HL-60/S4 treated with phorbol 12-myristate 13-acetate at 8.2 ng/mL for 4 days and 3 days (cell line): ENCODE measurements around the gene LMF2.

ENCODE experiments used
- in situ Hi-C: fragments of 300-500 bp; cut with MboI; formaldehyde crosslinking; loops from 2 replicates; pipeline ENCODE4 v1.15.0; 2022; ENCODE audit warnings: low sequenced_read_pairs

Gene LMF2

DNA sequence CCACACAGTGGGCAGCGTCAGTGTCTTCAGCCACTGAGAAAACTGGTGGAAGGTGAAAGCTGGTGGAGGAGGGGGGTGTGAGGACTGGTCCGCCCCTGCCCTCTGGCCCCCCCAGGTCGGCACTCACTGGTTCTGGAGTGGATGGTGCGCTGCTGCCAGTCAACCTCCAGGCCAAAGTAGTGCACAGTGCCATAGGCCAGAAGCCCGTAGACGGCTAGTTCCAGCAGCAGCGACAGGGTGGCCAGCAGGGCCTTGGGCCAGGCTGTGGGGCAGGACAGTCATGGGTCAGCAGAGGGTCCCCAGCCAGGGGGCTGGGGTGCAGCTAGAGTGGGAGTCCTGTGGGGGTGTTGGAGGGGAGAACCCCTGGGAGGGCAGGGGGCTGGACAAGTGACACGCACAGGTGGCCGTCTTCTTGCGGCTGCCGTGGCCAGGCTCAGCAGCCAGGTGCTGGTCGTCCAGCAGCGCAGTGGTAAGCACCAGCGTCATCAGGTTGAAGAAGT, 2.2 kb downstream of the LMF2 start:
- in situ Hi-C loops, result no loop called here

- in situ Hi-C loops, result no loop called here
Measured at GRCh38 chr22:50504369-50505211, 2.9 kb downstream of the LMF2 start.

- in situ Hi-C loops, result no loop called here
Measured at GRCh38 chr22:50503475-50504145, 3.9 kb downstream of the LMF2 start.

DNA sequence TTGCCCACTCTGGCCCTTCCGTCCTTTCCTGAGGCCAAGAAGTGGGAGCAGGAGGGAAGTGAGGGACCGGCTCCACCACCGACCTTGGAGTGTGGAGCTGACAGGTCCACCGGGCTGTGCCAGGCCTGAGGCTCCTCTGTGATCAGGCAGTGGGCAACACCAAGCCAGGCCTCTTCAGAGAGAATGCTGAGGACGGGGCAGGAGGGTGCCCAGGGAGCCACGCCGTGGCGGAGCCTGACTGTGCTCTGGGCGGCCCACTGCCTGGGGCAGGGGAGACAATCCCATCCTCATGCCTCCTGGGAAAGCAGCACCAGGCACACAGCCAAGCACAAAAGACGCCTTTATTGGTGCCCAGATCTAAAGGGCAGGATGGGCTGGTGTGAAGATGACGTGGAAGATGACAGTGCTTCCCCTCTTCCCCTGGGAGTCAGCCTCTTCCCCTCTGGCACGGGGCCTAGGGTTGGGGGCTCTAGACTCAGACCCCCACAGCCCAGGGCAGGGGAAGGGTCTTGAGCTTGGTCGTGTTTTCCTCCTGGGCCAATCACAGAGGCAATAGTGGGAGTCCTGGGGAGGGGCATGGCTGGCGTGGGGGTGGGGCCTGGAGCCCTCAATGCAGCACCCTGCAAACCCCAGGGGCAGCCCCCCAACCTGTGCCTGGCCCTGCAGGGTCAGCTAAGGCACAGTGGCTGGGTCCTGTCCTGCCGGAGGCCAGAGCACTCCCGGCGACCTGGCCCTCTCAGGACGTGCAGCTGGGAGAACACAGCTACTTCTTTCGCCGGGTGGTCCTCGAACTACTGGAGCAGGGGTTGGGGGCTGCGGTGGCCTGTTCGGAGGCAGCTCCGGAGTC, 4.7 kb downstream of the LMF2 start:
- in situ Hi-C loops, result no loop called here

DNA sequence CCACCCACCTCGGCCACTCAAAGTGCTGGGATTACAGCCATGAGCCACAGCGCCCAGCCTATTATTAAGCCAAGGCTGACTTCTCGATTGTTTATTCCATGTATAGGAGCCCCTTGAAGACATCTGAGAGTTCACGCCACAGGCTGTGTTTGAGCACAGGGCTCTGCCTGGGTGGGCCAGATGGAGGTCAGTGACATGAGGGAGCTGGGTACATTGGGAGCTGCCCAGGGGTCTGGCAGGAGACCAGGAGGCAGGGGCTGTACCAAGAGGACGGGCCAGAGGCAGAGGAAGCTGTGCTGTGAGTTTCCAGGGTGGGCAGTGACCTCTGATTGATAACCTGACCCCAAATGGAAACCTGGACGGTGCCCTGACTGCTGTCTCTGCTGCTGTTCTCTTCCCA, 5.4 kb downstream of the LMF2 start:
- in situ Hi-C loops, result no loop called here

GRCh38 chr22:50500452-50500851, 7.0 kb downstream of the LMF2 start:
- in situ Hi-C loops, result no loop called here

DNA sequence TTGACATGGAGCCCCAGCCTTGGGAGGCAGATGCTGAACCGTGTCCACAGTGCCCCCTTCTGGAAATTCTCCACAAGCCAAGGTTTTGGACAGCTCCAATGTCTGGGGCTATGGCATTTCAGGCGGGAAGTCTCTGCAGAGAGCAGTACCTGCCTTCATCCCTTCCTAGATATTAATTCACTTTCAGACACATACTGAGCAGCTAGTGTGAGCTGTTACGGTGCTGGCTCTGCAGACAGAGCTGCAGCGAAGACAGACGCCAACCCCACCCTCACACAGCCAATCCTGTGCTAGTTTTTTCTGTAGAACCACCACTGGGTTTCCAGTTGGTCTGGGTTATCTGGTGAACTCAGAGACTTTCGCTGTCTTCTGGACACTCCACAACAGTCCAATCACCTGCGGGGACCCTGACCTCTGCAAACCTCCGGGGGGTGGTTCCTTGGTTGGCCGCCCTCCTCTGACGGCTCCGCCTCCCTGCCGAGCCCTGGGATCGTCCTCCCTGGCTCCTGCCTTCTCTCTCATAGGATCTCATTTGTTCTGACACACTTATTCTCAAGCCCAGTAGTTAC, 9.1 kb downstream of the LMF2 start:
- in situ Hi-C loops, result no loop called here

DNA sequence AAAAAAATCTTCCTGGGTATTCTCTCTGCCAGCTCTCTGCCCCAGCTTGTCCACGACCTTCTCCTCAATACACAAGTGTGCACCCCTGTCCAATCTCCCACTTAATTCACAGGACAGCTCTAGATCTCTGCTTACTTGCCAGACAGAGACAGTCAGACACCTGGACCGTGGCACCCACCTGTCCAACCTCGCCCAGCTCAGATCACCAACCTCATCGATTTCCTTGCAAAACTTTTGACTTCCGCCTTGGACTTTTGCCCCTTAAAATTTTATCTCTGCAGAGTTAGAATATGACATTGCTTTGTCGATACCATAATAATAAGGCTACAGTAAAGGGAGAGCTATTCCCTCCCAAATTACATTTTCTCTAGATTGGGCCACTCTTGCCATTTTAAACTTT, 10.4 kb downstream of the LMF2 start:
- in situ Hi-C loops, result no loop called here

GRCh38 chr22:50490531-50491308, 16.8 kb downstream of the LMF2 start:
- in situ Hi-C loops, result no loop called here

DNA sequence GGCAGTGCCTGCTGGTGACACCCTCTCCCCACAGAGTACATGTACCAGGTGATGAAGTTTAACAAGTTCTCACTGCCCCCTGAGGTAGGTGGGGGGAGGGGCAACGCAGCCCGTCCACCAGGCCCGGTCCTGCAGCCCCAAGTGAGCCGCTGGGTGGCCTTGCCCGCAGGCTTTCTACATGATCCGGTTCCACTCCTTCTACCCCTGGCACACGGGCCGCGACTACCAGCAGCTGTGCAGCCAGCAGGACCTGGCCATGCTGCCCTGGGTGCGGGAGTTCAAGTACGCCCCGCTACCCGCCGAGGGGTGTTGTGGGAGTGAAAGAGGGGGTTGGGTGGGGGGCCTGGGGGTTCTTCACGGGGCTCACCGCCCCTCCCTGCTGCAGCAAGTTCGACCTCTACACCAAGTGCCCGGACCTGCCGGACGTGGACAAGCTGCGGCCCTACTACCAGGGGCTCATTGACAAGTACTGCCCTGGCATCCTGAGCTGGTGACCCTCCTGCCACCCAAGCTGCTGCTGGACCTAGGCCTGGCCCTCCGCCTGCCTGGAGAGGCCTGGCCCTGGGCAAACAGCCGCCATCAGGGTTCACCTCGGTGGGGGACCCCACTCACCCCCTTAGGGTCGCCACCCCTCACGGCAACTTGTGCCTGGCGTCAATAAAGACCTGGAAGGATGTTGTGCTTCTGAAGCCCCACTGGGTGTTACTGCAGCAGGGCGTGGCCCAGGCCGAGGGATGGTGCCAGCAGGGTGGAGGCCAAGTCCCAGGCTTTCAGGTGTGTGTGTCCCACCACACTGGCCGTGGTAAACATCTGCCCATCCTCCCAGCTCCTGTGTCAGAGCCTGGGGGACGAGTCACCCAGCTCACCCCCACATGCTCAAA, 17.9 kb downstream of the LMF2 start:
- in situ Hi-C loops, result no loop called here

DNA sequence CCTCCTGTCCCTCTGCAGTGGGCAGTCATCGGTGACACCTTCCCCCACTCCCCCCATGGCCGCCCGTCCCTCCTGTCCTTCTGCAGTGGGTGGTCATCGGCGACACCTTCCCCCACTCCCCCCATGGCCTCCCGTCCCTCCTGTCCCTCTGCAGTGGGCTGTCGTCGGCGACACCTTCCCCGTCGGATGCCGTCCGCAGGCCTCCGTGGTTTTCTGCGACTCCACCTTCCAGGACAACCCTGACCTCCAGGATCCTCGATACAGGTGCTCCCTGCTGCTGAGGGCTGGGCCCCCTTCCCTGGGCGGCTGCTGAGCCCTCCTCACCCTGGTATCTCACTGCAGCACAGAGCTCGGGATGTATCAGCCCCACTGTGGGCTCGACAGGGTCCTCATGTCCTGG, 18.6 kb downstream of the LMF2 start:
- in situ Hi-C loops, result no loop called here

GRCh38 chr22:50488006-50488677, 19.4 kb downstream of the LMF2 start:
- in situ Hi-C loops, result no loop called here

- in situ Hi-C loops, result no loop called here
Measured at GRCh38 chr22:50487290-50488005, 20.1 kb downstream of the LMF2 start.

- in situ Hi-C loops, result no loop called here
Measured at GRCh38 chr22:50486561-50487289, 20.8 kb downstream of the LMF2 start, which contains the start of gene MIOX. Gene MIOX (plus strand): TSS chr22:50486859. CDS start chr22:50486898, 39 bp downstream.

GRCh38 chr22:50485221-50486131, 22.0 kb downstream of the LMF2 start:
- in situ Hi-C loops, result no loop called here
